NB4 (cell line): ENCODE measurements around the gene SECISBP2L.

Source experiments
- MYC ChIP-seq: IDR thresholded peaks from 2 replicates; pipeline ENCODE4 v1.6.1; 2011; ENCODE audit warnings: low read depth, low read length
- POLR2A ChIP-seq: IDR thresholded peaks from 2 replicates; pipeline ENCODE4 v1.6.1; 2011; ENCODE audit warnings: mild to moderate bottlenecking; ENCODE audit not compliant: insufficient read length; ENCODE audit errors: extremely low read depth
- TF ChIP-seq, protein P1 (sequence below): IDR thresholded peaks from one replicate; pipeline ENCODE4 v1.5.1; 2012; ENCODE audit warnings: low read depth, low read length

DNA sequence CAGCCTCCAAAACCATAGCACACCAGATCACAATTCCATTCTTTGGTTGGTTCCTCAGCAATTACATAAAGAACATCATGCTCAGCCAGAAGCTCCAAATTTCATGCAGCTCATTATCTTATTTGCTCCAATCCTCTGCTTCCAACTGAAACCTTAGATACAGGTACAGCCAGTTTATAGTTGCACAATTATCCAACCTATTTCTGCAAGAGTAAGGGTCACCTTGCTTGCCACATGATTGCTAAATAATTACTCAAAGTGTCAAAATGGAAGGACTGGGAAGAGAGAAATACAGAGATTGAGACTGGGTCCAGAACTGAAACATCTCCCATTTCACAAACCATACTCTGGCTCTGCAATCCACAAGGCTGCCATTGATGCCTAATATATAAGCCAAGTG lies 59.1 kb downstream of the SECISBP2L start:
- TF ChIP-seq POLR2A: no peak
- TF ChIP-seq, protein P1, sequence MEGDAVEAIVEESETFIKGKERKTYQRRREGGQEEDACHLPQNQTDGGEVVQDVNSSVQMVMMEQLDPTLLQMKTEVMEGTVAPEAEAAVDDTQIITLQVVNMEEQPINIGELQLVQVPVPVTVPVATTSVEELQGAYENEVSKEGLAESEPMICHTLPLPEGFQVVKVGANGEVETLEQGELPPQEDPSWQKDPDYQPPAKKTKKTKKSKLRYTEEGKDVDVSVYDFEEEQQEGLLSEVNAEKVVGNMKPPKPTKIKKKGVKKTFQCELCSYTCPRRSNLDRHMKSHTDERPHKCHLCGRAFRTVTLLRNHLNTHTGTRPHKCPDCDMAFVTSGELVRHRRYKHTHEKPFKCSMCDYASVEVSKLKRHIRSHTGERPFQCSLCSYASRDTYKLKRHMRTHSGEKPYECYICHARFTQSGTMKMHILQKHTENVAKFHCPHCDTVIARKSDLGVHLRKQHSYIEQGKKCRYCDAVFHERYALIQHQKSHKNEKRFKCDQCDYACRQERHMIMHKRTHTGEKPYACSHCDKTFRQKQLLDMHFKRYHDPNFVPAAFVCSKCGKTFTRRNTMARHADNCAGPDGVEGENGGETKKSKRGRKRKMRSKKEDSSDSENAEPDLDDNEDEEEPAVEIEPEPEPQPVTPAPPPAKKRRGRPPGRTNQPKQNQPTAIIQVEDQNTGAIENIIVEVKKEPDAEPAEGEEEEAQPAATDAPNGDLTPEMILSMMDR: no peak
- no peak for TF ChIP-seq MYC
